GM19463 (cell line): Measurements from ENCODE around the gene KLRK1.
"Not testable (repeated sequence)": the region's sequence is repeated elsewhere in the genome, so short reads cannot be mapped to it uniquely, and the experiment has no call there.

Experiments
- ATAC-seq: cut with Tn5 transposase; IDR thresholded peaks from one replicate; pipeline ENCODE4 v1.9.1; 2021; ENCODE audit warnings: mild to moderate bottlenecking, moderate library complexity; ENCODE audit not compliant: unreplicated experiment

Gene KLRK1

DNA sequence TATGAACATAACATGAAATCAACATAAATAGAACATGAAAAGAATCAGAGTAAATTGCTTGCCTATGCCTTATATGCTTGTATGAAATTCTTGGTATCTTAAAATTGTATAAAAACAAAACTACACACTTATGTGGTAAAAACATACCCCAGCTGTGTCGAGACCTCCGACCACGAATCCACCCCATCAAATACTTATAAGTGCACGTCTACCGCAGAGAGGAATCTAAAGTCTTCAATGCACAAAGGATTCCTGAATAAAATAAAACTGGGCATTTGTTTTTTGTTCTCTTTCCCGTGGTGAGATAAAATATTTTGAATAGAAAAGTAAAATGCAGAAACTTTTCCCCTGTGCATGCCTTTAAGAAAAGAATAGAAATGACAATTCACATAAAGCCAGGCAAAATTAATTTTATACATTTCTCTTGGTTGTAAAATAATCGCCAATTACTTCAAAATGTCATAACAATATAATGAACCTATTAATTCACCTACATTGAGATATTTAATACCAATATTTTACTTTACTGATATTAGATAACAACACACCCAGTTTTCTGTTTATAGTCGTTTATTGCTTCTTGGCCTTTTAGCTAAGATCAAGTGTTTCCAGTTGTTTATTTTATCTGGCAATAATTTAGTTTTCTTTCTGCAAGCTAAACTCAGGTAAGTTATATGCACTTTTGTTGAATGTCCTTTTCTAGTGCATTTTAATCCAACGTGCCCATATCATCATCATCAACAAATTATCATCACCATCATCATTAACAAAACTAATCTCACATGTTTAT is 1.0 kb downstream of the KLRK1 start:
- ATAC-seq, result no peak

DNA sequence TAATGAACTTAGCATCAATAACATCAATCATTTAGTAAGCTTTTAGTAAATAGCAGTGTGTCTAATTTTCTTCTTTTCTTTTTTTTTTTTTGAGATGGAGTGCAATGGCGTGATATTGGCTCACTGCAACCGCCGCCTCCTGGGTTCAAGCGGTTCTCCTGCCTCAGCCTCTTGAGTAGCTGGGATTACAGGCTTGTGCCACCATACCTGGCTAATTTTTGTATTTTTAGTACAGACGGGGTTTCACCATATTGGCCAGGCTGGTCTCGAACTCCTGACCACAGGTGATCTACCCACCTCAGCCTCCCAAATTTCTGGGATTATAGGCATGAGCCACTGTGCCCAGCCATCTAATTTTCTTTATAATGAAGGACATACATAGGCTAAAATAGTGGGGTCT is 2.3 kb downstream of the KLRK1 start:
- not testable (repeated sequence) for ATAC-seq

DNA sequence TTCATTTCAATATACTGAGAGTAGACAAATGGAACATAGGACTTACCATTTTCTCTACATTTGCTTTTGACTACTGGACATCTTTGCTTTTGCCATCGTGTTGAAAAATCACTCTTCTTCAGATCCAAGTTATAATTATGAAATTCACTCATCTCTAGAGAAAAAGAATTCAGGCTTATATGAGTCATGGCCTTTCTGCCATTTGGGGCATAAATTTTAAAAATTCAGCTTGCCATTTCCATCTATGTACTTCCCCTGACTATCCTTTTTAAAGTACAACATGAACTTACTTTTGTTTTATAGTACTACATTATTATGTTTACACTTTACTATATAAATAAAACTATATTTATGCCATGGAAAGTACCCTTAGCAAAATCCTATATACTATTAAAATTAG is 3.0 kb downstream of the KLRK1 start:
- ATAC-seq, result no peak

DNA sequence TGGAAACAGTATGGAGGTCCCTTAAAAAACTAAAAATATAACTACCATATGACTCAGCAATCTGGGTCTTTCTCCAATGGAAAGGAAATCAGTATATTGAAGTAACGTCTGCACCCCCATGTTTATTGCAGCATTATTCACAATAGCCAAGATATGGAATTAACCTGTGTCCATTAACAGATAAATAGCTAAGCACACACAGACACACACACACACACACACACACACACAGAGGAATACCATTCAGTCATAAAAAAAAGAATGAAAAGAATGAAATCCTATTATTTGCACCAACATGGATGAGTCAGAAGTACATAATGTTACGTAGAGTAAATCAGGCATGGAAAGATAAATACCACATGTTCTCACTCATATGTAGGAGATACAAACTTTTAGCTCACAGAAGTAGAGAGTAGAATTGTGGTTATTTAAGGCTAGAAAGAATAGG is 4.7 kb downstream of the KLRK1 start:
- no peak for ATAC-seq

DNA sequence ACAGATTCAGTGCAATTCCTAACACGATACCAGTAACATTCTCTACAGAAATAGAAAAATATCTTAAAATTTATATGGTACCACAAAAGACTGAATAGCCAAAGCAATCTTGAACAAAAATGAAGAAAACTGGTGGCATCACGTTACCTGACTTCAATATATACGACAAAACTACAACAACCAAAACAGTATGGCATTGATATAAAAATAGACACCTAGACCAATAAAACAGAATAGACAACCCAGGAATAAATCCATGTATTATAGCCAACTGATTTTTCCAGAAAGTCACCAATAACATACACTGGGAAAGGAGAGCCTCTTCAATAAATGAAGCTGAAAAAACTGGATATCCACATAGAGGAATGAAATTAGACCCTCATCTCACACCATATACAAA is 5.7 kb downstream of the KLRK1 start:
- ATAC-seq, result no peak

DNA sequence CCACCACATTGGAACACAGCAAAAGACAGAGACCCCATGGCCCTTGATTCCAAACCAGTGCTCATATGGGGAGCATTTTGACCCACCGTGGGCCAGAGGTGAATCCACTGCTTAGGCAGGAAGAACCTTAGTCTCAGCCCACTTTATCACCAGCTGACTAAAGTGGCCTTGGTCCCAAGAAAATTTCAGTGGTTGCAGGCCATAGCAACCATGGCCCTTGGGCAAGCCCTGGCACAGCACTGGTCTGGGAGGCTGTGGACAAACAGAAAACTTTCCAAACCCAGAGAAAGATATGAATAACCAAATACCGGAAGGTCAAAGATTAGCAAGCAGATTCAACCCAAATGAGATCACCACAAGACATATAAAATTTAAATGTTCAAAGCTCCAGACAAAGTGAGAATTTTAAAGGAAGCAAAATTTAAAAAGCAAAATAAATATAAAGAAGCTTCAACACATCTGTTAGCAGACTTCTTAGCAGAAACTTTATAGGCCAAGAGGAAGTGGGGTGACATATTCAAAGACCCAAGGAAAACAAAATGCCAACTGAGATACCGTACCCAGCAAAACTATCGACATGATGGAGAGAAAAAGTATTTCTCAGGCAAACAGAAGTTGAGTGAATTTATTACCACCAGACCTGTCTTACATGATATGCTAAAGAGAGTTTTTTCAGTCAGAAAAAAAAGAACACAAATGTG is 7.8 kb downstream of the KLRK1 start:
- ATAC-seq, result no peak

DNA sequence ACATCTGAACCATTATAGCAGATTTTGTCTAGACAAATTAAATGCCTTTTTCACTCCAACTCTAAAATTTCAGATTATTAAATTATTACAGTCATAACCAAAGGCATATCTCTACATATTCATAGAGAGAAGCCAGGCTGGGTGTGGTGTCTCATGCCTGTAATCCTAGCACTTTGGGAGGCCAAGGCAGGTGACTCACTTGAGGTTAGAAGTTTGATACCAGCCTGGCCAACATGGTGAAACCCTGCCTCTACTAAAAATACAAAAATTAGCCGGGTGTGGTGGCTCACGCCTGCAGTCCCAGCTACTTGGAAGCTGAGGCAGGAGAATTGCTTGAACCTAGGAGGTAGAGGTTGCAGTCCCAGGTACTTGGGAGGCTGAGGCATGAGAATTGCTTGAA is 11.1 kb downstream of the KLRK1 start:
- ATAC-seq, result not testable (repeated sequence)

DNA sequence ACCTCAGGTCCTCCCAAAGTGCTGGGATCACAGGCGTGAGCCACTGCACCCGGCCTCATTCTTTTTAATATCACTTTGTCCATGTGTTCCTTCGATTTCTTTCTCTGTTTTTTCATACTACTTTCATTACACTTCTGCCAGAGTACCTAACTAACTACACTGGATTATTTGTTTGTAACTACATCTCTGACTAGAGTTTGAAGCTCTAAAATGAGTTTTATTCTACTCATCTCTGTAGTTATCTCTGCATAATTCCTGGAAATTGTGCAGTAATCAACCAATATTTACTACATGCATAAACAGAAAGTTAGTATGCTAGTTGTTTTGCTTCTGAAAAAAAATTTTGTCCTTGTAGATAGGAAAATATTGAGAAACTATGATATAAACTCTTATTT is 15.2 kb downstream of the KLRK1 start:
- no peak for ATAC-seq

DNA sequence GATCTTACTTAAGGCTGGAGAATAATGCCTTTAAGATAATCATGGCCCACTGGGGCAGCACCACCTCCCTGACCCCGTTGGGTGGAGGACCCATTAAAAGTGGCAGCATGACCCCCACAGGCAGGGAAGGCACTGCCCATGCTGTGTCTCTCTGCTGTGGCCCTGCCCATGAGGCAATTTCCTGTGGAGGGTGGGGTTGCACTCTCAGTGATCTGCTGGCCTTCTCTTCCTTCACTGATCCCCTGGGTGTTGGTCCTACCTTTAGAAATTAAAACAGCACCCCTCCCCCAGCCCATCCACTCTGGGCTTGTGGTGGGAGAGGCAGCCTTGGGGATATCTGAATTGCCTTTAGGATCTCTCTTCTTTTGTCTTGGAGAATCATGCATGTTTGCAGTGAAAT is 17.3 kb downstream of the KLRK1 start:
- ATAC-seq, result no peak

DNA sequence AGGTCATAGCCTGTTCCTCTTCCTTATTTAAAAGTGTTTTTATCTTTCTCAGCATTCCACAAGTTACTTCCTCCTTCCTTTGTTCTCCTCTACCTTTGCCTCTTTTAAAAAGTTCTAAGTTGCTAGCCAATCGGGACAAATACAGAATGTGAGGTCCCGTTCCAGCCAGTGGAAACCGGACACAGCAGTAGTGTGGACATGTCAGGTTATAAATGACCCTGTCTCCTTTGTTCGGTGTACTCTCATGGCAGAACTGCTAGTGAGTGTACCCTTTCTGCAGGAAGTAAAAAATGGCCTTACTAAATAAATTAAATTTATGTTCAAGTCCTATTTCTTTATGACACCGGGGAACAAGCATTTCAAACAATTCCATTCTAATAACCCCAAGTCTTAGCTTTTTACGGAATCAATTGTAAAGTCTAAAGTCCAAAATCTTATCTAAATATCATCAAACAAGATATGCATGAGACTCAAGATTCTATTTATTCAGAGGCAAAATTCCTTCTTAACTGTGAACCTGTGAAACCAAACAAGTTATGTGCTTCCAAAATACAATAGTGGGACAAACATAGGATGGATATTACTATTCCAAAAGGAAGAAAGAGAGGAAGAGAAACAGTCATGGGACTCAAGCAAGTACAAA is 17.8 kb downstream of the KLRK1 start:
- ATAC-seq, result not testable (repeated sequence)

DNA sequence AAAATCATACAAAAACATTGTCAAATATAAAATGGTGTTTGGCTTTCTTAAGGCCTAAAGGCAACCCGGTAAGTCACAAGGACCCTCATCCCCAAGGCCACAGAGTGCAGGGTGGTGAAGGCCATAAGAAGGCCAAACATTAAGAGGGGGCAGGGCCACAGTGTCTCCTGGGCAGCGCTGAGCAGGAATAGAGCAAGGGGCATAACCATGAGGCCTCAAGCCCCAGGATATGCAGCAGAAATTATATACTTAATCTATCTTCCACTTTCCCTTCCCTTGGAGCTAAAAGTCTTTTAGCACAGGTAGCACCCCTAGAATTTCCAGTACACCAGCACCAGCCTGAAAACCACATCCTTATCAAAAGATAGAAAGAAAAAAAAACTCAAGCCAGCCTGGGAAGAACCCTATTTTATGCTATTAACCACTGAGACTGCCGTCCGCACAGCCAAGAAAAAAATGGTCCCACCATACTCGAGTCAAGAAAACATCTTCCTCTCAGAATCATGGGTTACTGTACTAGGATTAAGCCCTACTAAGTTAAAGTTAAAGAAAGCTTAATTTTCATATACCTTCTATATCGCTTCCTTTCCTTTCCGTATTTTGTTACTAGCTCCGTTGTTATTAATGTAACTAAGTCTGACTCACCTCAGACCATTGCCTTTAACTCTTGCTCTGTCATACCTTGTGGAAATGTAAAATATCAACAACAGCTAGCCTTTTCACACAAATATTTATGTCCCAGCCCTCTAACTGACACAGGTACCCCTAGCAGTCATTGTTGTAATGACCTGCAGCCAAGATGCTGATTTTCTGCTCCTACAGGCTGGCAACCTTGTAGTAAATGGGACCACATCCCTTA is 20.1 kb downstream of the KLRK1 start:
- ATAC-seq, result no peak

DNA sequence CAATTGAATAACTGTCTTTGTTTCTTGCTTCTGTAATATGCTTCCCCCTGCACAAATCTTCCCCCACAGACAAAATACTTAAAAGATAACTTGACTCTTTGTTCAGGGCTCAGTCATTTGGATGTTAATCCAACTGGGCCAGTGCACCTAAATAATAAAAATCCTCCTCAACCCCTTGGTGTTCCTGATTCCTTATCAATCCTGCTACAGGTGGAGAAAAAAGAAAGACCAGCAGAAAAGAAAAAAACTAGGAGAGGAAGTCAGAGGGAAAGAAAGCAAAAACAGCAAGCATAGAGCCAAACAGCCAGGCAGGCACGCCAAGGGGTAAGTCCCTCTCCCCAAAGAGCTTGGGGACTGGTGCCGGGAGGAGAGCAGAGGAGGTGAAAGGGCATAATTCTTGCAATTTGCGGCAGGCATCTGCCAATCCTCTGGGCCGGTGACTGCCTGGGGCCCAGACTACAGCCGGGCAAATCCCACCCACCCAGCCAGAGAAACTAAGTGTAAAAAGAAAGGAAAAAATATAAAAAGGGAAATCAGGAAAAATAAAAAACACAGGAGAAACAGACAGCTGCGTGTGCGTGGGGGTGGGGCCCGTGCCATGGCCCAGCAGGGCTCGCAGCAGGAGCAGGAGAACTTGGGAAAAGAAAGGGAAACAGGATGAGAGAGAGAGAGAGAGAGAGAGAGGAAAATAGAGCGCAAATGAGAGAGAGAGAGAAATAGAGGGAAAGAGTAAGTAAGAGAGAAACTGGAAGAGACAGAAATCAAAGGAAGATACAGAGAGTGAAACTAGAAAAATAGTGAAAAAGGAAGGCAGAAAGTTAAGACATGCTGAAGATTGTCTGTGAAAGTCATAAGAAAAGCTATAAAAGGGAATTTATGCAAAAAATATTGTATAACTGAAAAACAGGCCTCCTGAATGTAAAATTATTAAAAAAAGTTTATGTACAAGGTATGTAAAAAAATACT is 21.4 kb downstream of the KLRK1 start:
- no peak for ATAC-seq

DNA sequence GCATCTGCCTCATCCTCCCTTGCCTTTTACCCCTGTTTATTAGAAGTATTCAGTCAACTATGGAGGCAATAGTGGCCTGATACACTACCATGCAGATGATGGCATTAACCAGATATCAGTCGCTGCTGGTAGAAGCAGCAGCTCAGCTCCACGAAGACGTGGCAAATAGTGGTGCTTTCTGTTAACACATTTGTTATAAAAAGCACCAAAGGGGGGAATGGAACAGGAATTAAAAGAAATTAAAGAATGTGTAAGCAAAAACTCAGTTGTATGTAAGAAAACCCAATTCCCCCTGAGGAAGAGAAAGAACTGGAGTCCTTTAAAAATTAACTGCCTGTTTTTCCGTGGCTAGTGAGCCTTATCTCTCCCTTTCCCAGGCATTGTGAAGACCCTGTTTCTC is 22.1 kb downstream of the KLRK1 start:
- ATAC-seq, result not testable (repeated sequence)

DNA sequence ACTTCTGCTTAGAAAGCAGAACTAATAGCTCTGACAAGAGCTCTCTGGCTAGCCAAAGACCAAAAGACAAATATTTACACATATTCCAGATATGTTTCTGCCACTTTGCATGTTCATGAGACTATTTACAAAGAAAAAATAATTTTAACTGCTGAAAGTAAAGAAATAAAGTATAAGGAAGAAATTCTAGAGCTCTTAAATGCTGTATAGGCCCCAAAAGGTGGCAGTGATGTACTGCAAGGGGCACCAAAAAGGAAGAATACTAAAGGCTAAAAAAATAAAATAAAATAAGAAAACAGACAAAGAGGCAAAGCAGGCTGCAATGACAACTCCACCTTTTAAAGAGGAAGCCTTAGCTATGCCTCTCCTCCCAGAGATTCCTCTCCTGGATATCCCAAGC is 23.0 kb downstream of the KLRK1 start:
- no peak for ATAC-seq

DNA sequence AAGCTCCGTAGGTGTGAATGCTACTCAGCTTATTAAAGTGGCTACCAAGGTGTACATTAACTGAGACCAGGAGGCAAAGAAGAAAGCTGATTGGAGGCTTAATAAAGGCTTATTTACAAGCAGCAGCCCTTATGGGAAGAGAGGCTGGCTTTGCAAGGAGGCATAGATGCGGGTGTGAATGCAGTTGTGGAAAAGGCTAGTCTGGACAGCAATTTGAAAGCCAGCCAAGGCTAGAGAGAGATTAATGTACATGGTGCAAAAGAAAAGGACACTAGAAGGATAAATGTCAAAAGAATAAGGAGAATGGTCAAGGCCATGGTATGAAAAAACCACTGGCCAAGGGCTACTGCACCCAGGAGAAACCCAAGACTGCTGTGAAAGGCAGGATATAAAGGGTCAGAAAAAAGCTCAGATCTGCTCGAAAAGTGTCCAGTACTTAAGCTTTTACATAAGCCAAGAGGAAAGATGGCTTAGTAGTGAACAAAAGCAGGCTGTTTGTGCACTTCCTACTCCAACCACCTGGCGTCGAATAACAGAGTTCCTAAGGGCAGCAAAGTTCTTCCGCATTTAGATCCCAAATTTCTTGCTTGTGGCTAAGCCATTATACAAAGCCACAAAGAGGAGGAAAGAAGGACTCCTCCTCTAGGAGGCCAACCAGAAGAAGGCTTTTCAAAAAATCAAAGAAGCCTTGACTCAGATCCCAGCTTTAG is 24.0 kb downstream of the KLRK1 start:
- ATAC-seq, result no peak

DNA sequence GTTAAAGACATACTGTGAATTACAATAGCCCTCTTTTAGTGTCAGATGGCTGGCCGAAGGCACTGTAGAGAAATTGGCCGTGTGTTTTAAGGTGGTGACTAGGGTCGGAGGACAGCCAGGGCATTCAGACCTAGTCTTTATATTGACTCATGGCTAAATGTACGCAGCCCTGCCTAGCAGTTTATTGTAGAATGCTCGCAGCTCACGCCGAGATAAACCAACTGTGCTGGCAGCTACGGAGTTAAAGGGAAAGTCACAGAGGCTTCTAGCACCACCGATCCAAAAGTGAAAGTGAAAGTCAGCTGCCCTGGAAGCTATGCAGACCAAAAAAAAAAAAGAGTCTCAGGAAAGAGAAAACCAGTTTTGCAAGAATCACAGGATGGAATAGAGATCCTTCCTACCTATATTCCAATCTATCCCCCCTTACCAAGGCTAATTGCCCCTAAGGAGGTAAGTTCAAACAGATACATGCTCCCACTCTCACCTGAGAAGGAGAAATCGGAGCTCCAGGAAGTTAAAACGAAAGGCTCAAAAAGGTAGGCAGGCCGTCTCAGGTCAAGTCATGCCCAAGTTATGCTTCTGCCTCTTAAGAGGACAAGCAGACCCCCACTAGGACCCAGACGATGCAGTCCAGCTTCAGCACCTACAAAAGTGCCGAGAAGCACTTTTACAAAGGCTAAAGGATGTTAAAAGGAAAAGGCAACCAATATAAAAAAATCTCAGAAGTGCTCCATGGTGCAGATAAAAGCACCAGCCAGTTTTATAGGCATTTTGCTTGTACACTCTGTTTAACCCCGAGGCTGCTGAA is 24.8 kb downstream of the KLRK1 start:
- ATAC-seq, result peak; percentile 51

DNA sequence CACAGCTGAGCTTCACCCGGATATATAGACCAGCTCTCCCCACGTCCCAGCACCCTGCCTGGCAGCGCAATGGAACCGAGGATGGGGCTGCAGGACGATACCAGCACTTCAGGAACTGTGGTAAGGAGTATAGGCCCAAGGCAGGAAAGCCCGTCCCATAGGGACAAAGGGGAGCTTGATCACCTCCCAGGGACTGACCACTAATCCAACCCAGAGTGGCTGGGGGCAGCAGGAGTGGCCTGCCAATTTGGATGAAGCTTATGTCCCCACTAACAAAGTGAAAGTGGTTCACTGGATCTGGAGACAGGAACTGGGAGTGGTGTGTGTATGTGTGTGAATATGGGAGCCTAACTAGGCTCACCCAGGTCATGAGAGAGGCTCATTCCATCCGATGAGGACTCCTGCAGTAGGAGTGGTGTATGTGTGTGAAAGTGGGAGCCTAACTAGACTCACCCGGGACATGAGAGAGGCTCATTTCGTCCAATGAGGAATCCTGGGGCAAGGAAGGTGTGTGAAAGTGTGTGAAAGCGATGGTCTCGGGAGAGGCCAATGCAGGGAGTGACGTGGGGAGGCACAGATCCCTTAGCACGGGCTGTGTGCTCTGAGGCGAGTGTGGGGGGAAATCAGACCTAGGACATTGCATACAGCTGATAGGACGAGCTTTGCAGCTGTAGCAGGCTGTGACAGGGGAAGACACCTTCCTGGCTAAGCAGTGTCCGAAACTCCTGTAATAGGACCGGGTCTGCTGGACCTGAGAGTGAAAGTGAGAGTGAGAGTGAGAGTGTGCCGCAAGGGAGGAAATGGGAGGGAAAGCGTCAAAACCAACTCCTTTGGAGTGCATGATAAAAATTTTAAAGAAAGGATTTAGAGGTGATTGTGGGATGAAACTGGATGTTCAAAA is 25.7 kb downstream of the KLRK1 start:
- ATAC-seq, result peak; percentile 90

DNA sequence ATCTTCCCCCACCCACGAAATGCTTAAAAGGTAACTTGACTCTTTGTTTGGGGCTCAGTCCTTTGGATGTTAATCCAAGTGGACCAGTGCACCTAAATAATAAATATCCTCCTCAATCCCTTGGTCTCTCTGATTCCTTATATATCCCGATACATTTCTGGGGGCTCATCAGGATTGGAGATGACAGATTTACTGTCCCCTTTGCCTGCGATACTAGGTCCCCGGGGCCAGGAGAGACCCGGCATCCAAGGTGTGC is 26.3 kb downstream of the KLRK1 start:
- no peak for ATAC-seq
